A673 (cell line): ENCODE results near the gene COL9A2.

Experiments used
- EZH2 ChIP-seq: fragments of 200-600 bp; sonication (generic); IDR thresholded peaks from 2 replicates; pipeline ENCODE4 v1.6.1; 2017; ENCODE audit warnings: borderline replicate concordance, low read depth, mild to moderate bottlenecking, mixed read lengths, antibody characterized with exemption, low read length; ENCODE audit not compliant: poor library complexity, severe bottlenecking
- TF ChIP-seq, protein P1 (sequence below): fragments of 300-800, 200-600 bp; sonication (generic); conservative IDR thresholded peaks from 2 replicates; pipeline ENCODE4 v1.5.1; 2017; ENCODE audit warnings: low read depth, mild to moderate bottlenecking, antibody characterized with exemption, low read length, moderate library complexity, mixed read lengths

DNA sequence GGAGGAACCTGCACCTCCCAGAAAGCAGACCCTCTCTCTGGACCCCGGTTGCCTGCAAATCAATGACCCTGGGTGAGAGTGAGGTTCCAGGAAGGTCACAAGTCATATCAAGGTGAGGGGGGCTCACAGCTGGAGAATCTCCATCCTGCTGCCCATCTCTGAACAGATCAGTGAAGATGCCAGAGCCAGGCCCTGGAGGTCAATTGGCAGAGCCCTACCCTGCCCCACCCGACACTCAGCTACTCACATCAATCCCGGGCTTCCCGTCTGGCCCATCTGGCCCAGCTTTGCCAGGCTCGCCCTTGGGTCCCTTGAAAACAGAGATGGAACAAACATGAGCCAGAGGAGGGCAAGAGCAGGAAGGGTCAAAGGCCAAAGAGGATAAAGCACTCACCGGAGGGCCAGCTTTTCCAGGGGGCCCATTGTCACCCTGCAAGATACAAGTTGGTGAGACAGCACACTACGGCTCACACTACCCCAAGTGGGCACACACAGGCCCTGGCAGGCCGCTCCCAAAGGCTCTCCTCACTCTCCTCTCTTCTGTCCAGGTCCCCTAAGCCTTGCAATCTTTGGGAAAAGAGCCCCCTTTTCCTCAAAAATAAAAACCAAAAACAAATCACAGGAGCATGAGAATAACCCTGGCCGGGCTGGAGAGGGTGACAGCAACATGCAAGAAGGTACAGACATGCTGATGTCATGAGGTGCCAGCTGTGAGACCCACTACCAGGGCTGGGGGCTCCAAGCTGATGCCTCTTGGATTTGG, 2.9 kb downstream of the COL9A2 start:
- TF ChIP-seq, protein P1, sequence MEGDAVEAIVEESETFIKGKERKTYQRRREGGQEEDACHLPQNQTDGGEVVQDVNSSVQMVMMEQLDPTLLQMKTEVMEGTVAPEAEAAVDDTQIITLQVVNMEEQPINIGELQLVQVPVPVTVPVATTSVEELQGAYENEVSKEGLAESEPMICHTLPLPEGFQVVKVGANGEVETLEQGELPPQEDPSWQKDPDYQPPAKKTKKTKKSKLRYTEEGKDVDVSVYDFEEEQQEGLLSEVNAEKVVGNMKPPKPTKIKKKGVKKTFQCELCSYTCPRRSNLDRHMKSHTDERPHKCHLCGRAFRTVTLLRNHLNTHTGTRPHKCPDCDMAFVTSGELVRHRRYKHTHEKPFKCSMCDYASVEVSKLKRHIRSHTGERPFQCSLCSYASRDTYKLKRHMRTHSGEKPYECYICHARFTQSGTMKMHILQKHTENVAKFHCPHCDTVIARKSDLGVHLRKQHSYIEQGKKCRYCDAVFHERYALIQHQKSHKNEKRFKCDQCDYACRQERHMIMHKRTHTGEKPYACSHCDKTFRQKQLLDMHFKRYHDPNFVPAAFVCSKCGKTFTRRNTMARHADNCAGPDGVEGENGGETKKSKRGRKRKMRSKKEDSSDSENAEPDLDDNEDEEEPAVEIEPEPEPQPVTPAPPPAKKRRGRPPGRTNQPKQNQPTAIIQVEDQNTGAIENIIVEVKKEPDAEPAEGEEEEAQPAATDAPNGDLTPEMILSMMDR: no peak
- no peak for TF ChIP-seq EZH2
